NCI-H774 (cell line): ENCODE measurements around the gene C11orf71.

Experiments used
- DNase-seq: peaks from one replicate; lab custom pipeline; 2025; lab: John Stamatoyannopoulos, UW

Gene C11orf71, protein sequence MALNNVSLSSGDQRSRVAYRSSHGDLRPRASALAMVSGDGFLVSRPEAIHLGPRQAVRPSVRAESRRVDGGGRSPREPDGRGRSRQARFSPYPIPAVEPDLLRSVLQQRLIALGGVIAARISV

DNA sequence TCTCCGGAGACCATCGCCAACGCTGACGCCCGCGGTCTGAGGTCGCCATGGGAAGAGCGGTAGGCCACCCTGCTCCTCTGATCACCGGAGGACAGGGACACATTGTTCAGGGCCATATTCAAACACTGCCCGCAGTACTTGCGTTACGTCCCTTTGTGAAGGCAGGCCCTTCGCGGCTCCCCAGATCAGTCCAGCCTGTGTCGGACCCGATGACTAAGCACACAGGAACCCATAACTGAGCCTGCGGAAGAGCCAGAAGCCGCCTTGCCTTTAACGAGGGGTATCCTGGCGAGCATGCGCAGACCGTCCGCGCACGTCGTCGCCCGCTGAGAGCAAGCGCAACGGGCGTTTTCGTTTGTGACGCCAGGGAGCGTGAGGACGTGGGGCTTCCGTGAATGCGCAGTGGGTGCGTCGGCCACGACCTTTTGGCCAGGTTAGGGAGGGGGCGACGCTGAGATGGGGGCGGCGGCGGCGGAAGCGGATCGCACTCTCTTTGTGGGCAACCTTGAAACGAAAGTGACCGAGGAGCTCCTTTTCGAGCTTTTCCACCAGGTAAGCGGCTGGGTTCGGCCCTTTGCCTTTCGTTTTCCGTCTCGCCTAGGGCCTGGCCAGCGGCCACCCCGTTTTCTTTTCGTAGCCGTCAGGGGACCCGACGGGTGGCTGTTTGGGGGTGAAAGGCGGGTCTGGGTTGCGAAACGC is at the start of gene C11orf71, which contains the start of gene RBM7:
Gene C11orf71, minus strand, starts transcription at position 296 of the 699 bp plus-strand sequence. Its CDS starts 180 bp downstream, at position 116.
Gene RBM7, plus strand, starts transcription at position 451 of the 699 bp plus-strand sequence. Its CDS starts 6 bp downstream, at position 457.
- peak; percentile 98 for DNase-seq

DNA sequence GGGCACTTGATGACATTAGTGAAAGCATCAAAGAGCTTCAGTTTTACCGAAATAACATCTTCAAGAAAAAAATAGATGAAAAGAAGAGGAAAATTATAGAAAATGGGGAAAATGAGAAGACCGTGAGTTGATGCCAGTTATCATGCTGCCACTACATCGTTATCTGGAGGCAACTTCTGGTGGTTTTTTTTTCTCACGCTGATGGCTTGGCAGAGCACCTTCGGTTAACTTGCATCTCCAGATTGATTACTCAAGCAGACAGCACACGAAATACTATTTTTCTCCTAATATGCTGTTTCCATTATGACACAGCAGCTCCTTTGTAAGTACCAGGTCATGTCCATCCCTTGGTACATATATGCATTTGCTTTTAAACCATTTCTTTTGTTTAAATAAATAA is 49.5 kb upstream of the C11orf71 start:
- DNase-seq, result no peak

DNA sequence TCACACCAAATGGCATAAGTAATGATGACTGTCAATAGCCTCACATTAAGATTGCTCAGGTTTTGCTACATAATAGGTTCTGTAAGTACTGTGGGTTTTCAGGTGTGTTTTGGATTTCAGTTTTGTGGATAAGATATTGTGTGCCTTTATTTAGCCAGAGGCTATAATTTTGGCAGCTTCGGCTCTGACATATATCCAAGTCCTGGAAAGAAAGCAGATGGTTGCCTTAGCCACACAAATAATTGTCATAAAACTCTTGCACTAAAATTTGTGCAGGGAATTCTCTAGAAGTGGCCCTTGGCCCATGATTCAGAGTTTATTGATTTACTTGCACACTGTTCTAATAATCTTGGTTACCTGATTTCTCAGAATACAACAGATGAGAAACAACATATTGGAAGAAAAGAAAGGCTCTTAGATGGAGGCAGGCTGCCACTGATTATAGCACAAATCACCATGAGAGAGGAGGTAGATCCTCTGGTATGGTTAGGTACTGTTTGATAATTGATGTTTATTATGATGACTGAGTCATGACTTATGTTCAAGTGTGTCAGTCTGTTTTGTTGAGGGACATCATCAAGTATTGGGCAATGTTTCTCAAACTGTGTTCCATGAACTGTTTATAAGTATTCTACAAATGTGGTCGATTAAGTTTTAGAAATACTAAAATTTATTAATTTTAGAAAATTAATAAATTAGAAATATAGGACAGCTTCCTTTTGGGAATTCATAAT is 48.6 kb upstream of the C11orf71 start:
- DNase-seq, result no peak

DNA sequence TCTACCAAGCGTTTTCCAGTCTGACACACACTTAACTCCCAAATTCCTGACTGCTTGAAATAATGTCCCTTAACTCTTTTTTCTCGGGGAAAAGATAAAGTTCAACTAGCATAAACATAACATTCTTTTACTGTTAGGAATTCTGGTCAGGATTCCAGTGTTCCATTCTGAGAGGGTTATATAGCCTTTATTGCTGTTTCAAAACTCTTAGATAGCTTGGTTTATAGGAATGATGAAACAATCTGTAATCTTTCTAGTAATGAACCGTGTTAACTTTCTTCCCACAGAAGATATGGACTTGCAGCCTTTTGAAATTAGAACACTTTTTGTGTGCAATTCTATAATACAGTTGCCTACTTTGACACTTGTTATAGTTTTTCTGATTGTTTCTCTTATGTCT is 47.6 kb upstream of the C11orf71 start:
- DNase-seq, result no peak

DNA sequence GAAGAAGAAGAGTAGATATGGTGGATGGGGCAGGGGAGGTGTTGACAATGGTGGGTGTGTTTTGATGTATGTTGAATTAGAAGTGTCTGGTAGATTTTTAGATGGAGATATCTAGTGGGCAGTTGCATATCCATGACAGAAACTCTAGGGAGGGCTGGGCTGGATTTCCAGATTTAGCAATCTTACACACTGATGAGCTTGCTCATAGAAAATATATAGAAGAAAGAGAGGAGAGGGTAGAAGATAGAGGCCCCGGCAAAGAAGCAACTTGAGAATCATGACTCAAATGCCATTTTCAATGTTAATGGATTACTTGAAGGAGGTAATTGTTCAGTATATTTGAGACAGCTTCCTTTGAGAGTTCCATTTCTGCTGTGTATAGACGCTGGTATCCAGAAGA is 47.1 kb upstream of the C11orf71 start:
- no peak for DNase-seq

DNA sequence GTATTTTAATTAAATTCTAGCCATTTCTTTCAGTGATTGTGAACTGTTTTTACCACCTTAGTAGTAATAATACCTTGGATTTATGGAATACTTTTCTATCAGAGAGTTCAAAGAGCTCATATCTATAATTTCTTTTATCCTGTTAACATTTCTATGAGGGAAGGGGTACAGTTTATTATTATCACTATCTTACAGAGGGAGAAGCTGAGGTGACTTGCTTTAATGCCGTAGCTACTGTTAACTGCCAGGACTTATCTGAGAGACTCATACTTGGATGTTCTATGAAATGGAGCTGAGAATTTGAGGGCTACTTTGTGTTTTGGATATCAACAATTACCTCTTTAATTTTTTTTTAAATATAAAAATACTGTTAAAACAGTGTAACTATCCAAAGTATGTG is 42.2 kb upstream of the C11orf71 start:
- no peak for DNase-seq

DNA sequence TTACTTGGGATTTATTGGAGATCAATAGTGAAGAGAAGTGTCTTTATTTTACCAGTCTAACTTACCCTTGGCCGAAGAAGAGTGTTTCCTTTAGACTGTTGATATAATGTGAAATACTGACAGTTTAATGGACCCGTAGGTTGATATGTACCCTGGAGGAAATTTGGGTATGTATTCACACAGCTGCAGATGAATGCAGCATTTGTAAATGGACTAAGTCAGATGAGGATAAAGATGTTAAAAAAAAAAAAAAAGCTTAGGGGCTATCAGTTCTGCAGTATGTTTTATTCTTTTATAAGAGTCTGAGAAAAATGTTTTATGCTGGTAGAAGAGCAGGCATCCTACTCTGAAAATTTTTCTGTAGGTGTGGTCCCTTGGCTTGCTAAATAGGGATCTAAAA is 41.6 kb upstream of the C11orf71 start:
- no peak for DNase-seq

DNA sequence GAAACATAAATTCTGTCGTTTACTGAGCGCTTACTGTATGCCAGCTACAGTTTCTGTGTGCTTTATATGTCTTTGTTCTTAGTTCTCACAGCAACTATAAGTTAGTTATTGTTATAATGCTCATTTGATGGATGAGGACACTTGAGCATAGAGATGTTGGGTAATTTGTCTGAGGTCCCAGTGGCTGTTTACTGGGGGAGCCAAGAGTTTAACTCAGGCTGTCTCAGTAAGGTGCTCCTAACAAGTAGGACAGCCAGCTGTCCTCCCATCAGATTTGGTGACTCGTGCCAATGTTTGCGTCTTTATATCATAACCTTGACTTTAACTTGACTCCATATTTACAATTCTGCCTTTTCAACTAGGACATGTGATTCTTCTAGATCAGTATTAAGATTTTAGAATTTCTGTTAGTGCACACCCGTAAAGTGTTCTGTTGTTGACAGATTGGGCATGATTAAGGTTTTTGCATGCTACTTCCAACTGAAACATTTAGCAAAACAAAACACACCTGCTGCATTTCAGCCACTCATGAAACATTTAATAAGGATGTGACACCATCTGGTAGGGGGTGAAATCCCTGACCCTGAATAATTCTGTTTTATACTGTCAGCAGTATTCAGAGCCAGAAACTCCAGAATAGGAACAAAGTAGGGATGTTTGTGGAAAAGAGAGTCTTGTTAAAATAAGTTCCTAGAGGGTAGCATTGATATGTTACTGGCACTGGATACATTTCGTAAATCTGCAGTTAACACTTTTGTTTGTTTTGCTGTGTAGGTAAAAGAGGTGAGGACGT is 40.9 kb upstream of the C11orf71 start:
- peak; percentile 52 for DNase-seq

DNA sequence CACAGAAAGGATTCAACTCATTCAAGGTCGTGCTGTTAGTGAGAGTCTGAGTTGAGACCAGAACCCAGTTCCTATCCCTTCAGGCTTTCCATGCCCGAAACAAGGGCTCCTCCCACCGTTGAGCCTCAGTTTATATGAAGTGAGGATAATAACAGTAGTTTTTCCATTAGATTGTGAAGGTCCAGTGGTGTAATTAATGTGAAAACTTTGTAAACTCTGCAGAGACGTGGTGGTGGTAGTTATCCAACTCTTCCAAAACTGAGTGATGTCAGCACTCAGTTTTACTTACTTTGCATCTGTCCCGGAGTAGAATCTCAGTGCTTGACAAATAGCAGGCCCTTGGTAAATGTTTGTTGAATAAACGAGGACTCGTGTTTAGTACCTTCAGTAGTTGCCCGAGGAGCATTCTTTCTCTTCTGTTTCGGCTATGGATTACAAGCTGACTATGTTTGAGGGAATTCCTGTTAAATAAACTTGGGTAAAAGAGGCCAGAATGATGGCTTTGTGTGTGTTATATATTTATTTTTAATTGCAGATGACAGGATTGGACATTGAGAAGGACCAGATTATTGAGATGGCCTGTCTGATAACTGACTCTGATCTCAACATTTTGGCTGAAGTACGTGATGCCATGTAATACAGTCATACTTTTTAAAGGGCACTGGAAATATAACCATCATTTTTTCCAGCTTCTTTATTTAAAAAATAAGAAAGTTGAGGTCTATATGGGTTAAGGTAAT is 40.0 kb upstream of the C11orf71 start:
- no peak for DNase-seq

DNA sequence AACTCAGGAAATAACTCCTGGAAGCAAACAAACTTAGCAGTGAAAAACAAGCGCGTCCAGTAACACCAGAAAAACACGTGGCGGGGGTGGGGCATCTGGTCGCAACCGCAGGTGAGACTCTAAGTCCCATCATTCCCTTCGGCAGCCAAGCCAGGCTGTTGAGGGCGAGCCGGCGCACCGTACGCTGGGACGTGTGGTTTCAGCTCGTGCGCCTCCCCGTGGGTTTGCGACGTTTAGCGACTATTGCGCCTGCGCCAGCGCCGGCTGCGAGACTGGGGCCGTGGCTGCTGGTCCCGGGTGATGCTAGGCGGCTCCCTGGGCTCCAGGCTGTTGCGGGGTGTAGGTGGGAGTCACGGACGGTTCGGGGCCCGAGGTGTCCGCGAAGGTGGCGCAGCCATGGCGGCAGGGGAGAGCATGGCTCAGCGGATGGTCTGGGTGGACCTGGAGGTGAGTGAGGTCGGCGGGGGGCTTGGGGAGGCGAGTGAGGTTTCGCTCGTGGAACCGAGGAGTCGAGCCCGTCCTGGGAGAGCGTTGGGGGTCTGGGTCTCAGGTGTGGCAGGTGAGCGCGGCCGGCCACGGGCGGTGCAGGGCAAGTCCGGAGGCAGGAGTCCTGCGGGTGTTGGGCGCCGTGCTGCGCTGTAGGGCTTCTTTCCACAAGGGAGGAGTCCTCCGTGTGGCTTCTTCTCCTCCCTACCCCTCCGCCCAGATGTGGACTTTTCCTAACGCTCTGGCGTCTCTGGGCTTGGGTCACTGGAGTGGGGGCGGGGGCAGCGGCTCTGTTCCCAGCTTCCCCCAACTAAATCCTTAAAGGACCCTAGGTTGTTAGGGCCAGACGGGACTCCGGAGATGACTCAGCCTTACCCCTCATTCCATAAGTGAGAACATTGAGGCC is 39.2 kb upstream of the C11orf71 start, which contains the start of gene REXO2:
Gene REXO2, plus strand, starts transcription at position 239 of the 892 bp plus-strand sequence. Its CDS starts 62 bp downstream, at position 301.
- peak; percentile 94 for DNase-seq

DNA sequence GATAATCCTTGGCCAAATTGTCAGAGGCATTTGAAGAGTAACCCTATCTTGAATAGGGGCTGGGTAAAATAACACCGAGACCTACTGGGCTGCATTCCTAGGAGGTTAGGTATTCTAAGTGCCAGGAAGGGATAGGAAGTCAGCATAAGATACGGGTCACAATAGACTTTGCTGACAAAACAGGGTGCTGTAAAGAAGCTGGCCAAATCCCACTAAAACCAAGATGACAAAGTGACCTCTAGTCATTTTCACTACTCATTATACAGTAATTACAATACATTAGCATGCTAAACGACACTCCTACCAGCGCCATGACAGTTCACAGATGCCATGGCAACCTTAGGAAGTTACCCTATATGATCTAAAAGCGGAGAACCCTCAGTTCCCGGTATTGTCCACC is 38.0 kb upstream of the C11orf71 start:
- no peak for DNase-seq

DNA sequence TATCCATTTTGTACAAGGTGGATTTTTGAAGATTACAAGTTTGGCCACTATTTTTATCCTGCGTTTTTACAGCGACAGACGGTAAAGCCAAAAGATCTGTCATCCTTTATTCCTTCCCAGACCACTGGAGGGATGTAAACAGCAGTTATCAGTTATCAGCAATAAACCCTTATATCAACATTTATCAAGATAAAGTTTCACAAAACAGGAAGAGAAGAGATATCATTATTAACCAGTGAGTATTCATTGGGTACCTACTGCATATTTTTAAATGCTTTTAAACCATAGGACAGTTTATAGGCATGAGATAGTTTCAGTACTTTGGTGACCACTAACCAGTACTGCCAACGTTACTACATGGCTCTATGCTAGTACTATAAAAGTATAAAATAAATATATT is 33.1 kb upstream of the C11orf71 start:
- DNase-seq, result no peak

DNA sequence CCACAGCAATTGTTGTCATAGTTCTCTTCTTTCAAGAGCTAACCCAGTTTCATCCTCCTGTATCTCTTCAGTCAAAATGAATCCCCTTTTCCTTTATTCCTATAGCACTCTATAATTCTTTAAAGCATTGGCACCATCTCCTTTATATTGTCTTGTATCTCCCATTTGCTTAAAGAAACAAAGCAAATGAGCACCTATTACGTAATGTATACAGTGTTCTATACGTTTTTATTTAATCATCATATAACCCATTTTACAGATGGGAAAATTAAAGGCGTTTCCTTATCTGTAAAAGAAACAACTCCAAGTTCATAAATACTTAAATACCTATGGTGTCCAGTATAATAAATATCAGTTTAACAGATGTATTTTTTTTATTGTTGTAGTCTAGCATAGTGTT is 32.6 kb upstream of the C11orf71 start:
- DNase-seq, result no peak

DNA sequence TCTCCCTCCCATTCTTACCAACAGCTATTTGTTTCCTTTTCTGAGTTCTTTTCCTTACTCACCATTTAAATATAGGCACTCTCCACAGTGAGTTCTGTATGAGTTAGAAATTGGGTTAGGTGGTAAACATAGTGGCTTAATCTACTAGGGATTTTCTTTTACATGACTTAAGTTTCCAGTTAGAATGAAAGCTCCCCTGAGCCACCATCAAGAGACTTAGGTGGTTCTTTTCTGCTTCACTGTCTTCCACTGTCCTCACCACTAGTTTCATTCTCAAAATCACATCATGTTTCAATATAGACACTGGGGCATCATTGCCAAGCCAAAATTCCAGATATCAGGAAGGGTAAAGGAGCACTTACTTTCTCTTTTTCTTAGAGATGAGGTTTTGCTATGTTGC is 30.0 kb upstream of the C11orf71 start:
- DNase-seq, result no peak

DNA sequence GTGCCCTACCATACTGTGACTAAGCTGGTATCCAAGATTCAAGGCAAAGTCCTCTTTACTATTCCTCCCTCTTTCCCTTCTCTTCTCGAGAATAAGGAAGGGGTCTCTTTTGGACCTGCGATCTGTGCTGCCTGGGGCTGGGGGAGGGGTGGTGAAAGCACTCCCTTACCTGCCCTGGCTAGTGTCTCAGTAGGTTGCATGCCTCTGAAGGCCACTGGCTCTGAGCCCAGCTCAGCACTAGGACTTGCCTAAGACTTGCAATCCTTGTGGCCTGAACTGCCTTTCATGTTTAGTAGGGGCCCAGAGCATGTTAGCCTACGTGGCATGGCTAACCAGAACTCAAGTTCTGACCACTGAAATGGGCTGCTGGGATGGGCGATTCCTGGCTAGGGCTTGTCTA is 26.0 kb upstream of the C11orf71 start:
- no peak for DNase-seq

DNA sequence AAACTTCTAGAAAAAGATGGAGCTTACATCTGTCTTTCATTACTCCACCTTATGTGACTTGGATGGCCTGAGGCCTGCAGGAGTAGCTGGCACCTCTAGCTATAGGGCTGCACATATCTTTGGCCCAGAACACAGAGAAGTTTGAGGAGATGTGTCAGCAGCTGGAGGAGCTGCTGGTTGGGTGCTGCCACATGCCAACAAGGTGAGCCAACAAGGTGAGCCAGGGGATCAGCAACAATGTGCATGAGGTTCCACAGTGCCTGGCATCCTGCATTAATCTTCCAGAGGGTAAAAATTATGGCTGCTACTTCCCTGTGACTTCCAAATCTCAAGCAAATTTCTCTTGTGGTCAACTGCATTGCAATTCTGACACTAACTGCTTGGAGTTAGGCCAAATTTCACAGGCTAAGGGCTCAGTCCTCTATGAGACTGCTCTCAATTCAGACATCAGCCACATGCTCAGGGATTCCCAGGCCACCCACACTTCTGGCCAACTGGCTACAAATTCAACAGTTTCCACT is 16.2 kb upstream of the C11orf71 start:
- DNase-seq, result no peak

DNA sequence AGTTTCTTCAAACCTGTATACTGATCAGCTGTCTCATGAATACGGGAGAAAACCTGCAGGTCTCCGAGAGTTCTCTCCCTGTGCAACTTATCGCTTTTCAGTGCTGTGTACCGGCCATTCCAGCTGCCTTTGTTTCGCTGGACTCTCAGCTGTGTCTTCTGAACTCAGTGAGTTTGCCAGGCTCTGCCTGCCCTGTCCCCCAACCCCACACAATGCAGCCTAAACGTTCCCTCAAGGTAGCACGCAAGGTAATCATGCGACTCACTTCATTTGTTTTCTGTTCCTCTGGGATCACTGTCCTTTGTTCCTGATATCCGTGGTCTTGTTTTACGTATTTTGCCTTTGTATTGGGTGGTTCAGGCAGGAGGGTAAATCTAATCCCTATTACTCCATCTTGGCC is 13.6 kb upstream of the C11orf71 start:
- DNase-seq, result no peak

DNA sequence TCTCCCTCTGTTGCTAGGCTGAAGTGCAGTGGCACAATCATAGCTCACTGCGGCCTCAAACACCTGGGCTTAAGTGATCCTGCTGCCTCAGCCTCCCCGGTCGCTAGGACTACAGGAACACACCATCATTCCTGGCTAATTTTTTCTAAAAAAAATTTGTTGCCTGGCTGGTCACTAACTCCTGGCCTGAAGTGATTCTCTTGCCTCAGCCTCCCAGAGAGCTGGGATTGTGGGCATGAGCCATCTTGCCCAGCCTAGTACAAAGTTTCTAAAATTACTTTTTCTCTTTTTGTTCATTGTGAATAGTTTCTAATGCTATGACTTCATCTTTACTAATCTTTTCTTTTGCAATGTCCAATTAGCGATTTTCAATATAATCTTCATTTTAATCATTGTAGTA is 12.6 kb upstream of the C11orf71 start:
- no peak for DNase-seq

DNA sequence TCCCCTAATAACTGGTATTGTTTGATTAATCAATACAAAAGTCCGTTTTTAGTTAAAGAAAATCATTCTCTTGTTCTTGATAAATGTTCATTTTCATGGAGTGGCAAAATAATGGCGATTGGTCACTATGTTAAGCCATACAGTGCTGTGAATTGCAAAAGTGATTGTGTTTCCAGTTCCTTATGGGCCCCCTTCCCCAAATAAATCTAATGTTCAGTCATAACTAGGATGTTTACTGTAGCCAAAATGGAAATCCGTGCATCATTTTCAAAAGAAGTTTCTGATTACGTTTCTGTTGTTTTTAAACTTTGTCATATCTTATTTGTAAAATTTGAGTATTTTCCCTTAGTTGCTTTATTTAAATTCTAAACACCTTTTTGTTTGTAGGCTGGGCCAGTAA is 1.0 kb upstream of the C11orf71 start:
- no peak for DNase-seq

DNA sequence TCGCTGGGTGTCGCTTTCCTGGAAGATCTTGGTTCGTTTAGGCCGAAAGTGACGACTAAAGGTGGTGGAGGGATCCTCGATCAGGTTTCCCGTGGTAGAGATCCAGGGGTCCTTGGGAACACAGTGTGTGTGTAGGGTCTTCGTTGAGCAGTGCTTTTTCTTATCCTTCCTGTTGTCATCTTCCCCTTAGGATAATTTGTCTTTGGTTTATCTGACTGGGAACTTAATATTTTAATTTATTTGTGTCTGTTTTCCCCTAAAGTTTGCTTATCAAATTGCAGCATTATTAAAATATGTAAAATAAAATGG is 558 bp upstream of the C11orf71 start:
- no peak for DNase-seq
